Measurements from ENCODE around the gene CEP78. TPM values are rescaled to one million over a fixed set of nuclear protein-coding genes. Genes with fewer than 3 reads are reported as not detected.
A peak's percentile ranks its signal among the peaks of the same experiment; 100 is the strongest.

CEP78 gene
- total RNA-seq, 1 experiment from 2014 or later: 57.8 TPM

DNA sequence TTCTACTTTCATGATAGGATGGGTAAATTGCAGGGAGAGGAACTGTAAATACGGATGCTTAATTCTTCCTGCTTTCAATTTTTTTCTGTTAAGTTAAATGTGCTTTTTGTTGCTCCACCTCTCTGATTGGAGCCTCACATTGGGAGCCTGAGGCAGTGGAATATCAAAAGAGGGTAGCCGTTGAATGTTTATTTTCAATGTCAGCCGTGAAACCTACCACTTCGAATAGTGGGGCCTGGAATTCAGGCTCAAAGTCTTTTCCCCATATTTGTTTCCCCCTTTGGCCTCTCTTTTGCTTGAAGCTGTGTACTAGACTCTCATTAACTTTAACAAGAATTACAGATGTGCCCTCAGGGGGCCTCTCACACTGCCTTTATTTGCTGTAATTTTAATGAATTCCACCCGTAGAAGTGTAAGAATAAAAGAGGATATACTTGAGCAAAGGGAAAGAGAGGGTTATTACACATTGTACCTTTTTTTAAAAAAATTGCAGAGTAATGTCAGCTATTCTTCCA lies 90.0 kb downstream of the CEP78 start:
- Histone ChIP-seq H3K4me1 (ENCODE audit: insufficient read depth, low read length) (no peaks in the 10 kb centered on the region), H3K23me2 (ENCODE audit: insufficient read length, low read depth, low read length, poor library complexity, severe bottlenecking) (no peaks in the 10 kb centered on the region), H4K8ac (replicated peaks; ENCODE audit: insufficient read length, low read depth, low read length) (no peak overlapping the region), H3K9ac (ENCODE audit: extremely low read depth, insufficient read length, low read length) (no peak overlapping the region), H3K79me2 (ENCODE audit: insufficient read depth, low read length) (peaks cover 3% of the 10 kb centered on the region; the same call in 1 of the 2 replicates), H3K14ac (ENCODE audit: insufficient read depth, low read length) (no peak overlapping the region), H4K5ac (ENCODE audit: insufficient read length, low read depth, low read length) (no peak overlapping the region), H3K23ac (ENCODE audit: insufficient read length, low read depth, low read length) (no peak overlapping the region), H3K9me3 (ENCODE audit: control insufficient read depth, low read depth, low read length) (no peaks in the 10 kb centered on the region), H3K4ac (ENCODE audit: low read depth, low read length) (no peak overlapping the region), H3K4me2 (ENCODE audit: insufficient read depth, insufficient read length, low read length) (no peak overlapping the region), H2BK12ac (ENCODE audit: insufficient read length, low read depth, low read length) (no peak overlapping the region), H2AFZ (ENCODE audit: low read length) (no peak overlapping the region), H3K18ac (ENCODE audit: insufficient read length, low read depth, low read length) (no peak overlapping the region), H4K91ac (ENCODE audit: insufficient read length, low read depth, low read length) (no peak overlapping the region), H4K20me1 (ENCODE audit: control insufficient read depth, insufficient read depth, insufficient read length) (no peaks in the 10 kb centered on the region), H3K27me3 (ENCODE audit: insufficient read depth, low read length) (no peaks in the 10 kb centered on the region), H2BK120ac (ENCODE audit: low read depth, low read length, poor library complexity, severe bottlenecking) (no peak overlapping the region), H3K27ac (ENCODE audit: insufficient read length, low read depth, low read length) (no peak overlapping the region), H2BK15ac (ENCODE audit: low read depth, low read length) (no peak overlapping the region), H2BK5ac (ENCODE audit: insufficient read length, low read length) (no peak overlapping the region), H3K56ac (ENCODE audit: insufficient read length, low read depth, low read length) (no peak overlapping the region), H2AK5ac (ENCODE audit: insufficient read length, low read length) (no peak overlapping the region), H3T11ph (ENCODE audit: low read length) (no peak overlapping the region), H2BK20ac (ENCODE audit: low read depth, low read length, poor library complexity, severe bottlenecking) (no peak overlapping the region), H3K79me1 (ENCODE audit: insufficient read depth, low read depth, low read length, poor library complexity, severe bottlenecking) (peaks cover 3% of the 10 kb centered on the region)
- DNase-seq: no peak
- Mint-ChIP-seq H3K27ac (peak overlapping the region in 1 of 3 experiments; percentile 86; a peak in 2 of 7 replicates), H3K27me3 (ENCODE audit: low read depth) (no peaks in the 10 kb centered on the region), H3K36me3 (ENCODE audit: insufficient read depth in 1 of 3, low read depth in 3 of 3) (peaks cover 86 to 97% (median 91%) of the 10 kb centered on the region in 3 experiments), H3K4me1 (peaks cover 11 to 14% of the 10 kb centered on the region in 2 experiments), H3K9me3 (peaks cover 0 to 8% of the 10 kb centered on the region in 2 experiments; a peak in 2 of 5 replicates), H3K4me3 (no peak overlapping the region)
- WGBS (ENCODE audit: extremely low coverage, insufficient read length, low lambda C conversion rate): no CpG with 5 or more reads among the region's 5 CpGs
- TF ChIP-seq, protein P1, sequence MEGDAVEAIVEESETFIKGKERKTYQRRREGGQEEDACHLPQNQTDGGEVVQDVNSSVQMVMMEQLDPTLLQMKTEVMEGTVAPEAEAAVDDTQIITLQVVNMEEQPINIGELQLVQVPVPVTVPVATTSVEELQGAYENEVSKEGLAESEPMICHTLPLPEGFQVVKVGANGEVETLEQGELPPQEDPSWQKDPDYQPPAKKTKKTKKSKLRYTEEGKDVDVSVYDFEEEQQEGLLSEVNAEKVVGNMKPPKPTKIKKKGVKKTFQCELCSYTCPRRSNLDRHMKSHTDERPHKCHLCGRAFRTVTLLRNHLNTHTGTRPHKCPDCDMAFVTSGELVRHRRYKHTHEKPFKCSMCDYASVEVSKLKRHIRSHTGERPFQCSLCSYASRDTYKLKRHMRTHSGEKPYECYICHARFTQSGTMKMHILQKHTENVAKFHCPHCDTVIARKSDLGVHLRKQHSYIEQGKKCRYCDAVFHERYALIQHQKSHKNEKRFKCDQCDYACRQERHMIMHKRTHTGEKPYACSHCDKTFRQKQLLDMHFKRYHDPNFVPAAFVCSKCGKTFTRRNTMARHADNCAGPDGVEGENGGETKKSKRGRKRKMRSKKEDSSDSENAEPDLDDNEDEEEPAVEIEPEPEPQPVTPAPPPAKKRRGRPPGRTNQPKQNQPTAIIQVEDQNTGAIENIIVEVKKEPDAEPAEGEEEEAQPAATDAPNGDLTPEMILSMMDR (conservative IDR thresholded peaks at IDR 0.05): no peak
